BJ (cell line): ENCODE data around the gene CUL4A. TPM values are rescaled to one million over a fixed set of nuclear protein-coding genes. Genes with fewer than 3 reads are reported as not detected.

Experiments used
- CTCF ChIA-PET: fragments of 350-600 bp; formaldehyde crosslinking; extraction: SDS; loops from one replicate; lab custom pipeline; 2021; ENCODE audit warnings: antibody characterized with exemption, inconsistent platforms; lab: Yijun Ruan, JAX
- POLR2A ChIA-PET: fragments of 300-600 bp; sonication (Branson Sonifier 250); formaldehyde crosslinking; extraction: SDS; loops from one replicate; lab custom pipeline; 2021; ENCODE audit warnings: antibody characterized with exemption; lab: Charles Lee
- DNase-seq: peaks from one replicate; pipeline ENCODE4 v3.0.0-alpha.2; 2011; ENCODE audit warnings: low read depth
- H3K27me3 ChIP-seq: 2 replicates; pipeline ENCODE4 v1.6.0; 2011; ENCODE audit warnings: low read length; ENCODE audit not compliant: control insufficient read depth, insufficient read depth
- H3K36me3 ChIP-seq: 2 replicates; pipeline ENCODE4 v1.5.1; 2011; ENCODE audit warnings: low read length; ENCODE audit not compliant: control insufficient read depth, insufficient read depth
- H3K4me3 ChIP-seq: 2 replicates; pipeline ENCODE4 v1.5.1; 2011; ENCODE audit warnings: low read depth, mild to moderate bottlenecking, control low read depth, low read length
- CTCF ChIP-seq: IDR thresholded peaks from 2 replicates; pipeline ENCODE4 v1.5.1; 2011; ENCODE audit warnings: low read depth, mild to moderate bottlenecking, control low read depth, inconsistent platforms, low read length, moderate library complexity; ENCODE audit not compliant: insufficient read depth
- polyA plus RNA-seq: library from polyadenylated mRNA; depleted of rRNA; stranded (reverse); fragments of >200 nt; gene quantifications from 2 replicates; pipeline ENCODE4 v1.2.3, GENCODE V29; 2011

The CUL4A gene
- polyA plus RNA-seq, 1 experiment: 67.1 TPM

- Histone ChIP-seq H3K4me3 (no peak overlapping the region), H3K27me3 (no peaks in the 10 kb centered on the region), H3K36me3 (peaks cover 12% of the 10 kb centered on the region)
- TF ChIP-seq CTCF: no peak
- CTCF ChIA-PET: interaction anchor here (1.0 kb wide), 1 partner anchor 28 kb away, joined by 4 read pairs; no protein-coding TSS in a partner anchor
- POLR2A ChIA-PET: no interaction called here
- peak; percentile 32 for DNase-seq
These were observed 7.0 kb downstream of the CUL4A start for GRCh38 chr13:113216254-113217048.

DNA sequence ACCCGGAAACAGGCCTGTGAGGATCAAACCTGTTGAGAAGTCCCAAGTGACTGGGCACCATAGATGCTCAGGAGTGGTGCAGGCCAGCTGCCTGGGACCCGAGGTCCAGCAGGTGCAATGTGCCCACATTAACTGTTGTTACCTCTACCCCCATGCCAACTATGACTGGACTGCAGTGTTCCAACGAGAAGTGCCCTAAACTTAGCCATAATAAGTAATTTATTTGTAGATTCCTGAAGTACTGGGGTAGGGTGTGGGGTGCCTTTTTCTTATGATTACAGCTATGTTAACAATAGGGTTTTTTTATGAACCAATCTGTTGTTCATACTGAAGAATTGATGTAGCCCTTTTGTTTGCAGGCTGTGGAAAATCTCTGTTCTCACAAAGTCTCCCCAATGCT is 9.2 kb downstream of the CUL4A start:
- TF ChIP-seq CTCF: no peak
- Histone ChIP-seq H3K4me3 (no peak overlapping the region), H3K36me3 (peaks cover 15% of the 10 kb centered on the region), H3K27me3 (no peaks in the 10 kb centered on the region)
- DNase-seq: no peak
- ChIA-PET POLR2A (no interaction called here), CTCF (interaction anchor here (1.1 kb wide), 1 partner anchor 9 kb away, joined by 3 read pairs; the partner anchor contains the start of gene CUL4A)

- no peak for TF ChIP-seq CTCF
- Histone ChIP-seq H3K27me3 (no peaks in the 10 kb centered on the region), H3K36me3 (peaks cover 17% of the 10 kb centered on the region), H3K4me3 (no peak overlapping the region)
- ChIA-PET POLR2A (no interaction called here), CTCF (interaction anchor here (1.1 kb wide), 1 partner anchor 10 kb away, joined by 3 read pairs; the partner anchor contains the start of gene CUL4A)
- DNase-seq: no peak
These were observed 10.0 kb downstream of the CUL4A start for GRCh38 chr13:113219256-113219940.

DNA sequence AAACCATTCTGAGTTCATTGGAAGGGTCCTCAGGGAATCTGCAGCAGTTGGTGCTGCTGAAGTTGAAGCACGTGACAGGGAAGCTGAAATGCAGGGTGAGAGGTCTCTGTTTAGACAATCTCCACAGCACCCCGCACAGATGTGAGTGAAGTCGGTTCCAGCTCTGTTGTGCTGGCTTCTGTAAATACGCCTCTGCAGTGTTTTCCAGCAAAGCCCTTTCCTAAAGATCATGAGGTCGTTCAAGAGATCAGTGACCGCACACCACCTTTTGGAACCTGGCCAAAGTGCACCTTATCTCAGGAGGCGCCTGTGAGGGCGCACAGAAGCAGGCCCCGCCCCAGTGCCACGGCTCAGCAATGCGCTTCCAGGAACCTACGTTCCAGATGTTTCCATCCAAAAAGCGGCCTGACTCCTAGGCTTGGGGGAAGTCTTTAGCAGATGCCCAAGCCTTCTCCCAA is 10.8 kb downstream of the CUL4A start:
- CTCF ChIA-PET: no interaction called here
- no peak for TF ChIP-seq CTCF

GRCh38 chr13:113220877-113221276 is 11.5 kb downstream of the CUL4A start:
- no peaks in the 10 kb centered on the region for H3K27me3 ChIP-seq
- no peak overlapping the region for H3K4me3 ChIP-seq
- ChIA-PET POLR2A (no interaction called here), CTCF (interaction anchor here (0.6 kb wide), 1 partner anchor 11 kb away, joined by 4 read pairs; no protein-coding TSS in a partner anchor)
- peak; percentile 33 for TF ChIP-seq CTCF
- peaks cover 19% of the 10 kb centered on the region for H3K36me3 ChIP-seq
- DNase-seq: no peak

More for the DNA sequence above, 10.8 kb downstream of the CUL4A start:
- H3K4me3 ChIP-seq: no peak overlapping the region
- no peaks in the 10 kb centered on the region for H3K27me3 ChIP-seq
- peaks cover 16% of the 10 kb centered on the region for H3K36me3 ChIP-seq
- POLR2A ChIA-PET: no interaction called here
- no peak for DNase-seq
